Peyer's patch (tissue), 4 donors: ENCODE data around the gene STRIP1.

ENCODE experiments used
- CTCF ChIP-seq, 6 experiments: fragments of 450-650 bp in 4 of 6; fragments of 200-600 bp in 2 of 6; sonication (generic) in 1 of 6; IDR thresholded peaks; one replicate each; pipeline ENCODE4 v1.5.1; 2017 to 2019; ENCODE audit warnings: antibody characterized with exemption in 6 of 6, mild to moderate bottlenecking in 3 of 6, moderate library complexity in 1 of 6
- POLR2A ChIP-seq, 2 donors: fragments of 450-650 bp; IDR thresholded peaks; one replicate each; pipeline ENCODE4 v1.5.1; 2017; ENCODE audit warnings: antibody characterized with exemption in 2 of 2, mild to moderate bottlenecking in 2 of 2, moderate library complexity in 2 of 2

- TF ChIP-seq POLR2A (IDR thresholded peaks at IDR 0.05) (no peak), CTCF (IDR thresholded peaks at IDR 0.05) (no peak)
Observed at GRCh38 chr1:110061341-110061740, 26.9 kb downstream of the STRIP1 start.
